Measurements from ENCODE around the gene GRM8. TPM values are rescaled to one million over a fixed set of nuclear protein-coding genes. Genes with fewer than 3 reads are reported as not detected.

The GRM8 gene
- total and polyA plus RNA-seq, 2 donors = 0.27 to 0.38 TPM

DNA sequence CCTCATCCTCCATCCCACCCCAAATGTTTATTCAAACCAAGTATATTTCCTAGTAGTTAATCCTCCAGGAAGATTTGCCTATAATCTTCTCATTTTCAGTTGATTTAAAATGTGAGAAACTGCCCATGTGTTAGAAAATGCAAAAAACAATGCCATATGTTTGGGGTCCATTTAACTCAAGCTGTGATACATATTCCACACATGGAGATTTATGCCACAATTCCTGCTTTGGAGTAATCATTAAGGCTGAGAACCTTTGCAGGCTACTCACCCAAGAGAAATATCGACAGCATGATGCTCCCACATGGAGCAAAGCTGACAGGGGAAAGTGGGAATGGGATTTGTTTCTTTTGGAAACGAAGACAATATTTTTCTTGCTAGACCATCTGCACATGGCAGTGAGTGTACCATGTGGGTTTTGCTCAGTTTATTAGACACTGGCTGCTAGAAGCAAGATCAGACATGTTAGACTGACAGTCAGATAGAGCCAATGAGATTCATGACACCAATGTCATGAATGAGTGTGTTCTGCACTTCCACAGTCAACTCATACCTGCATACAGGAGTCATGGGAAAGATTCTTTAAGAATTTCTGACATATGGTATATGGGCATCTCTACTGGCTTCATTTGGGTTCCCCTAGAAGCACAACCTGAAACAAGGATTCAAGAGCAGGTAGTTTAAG lies 3.4 kb upstream of the GRM8 start:
- Histone ChIP-seq H3K9me3 (ENCODE audit: control insufficient read depth in 2 of 2, insufficient read depth in 1 of 2, low read length in 1 of 2) (peaks cover 0 to 3% of the 10 kb centered on the region in 2 donors), H3K27me3 (ENCODE audit: control insufficient read depth in 2 of 2, insufficient read depth in 1 of 2, low read length in 1 of 2) (peaks cover 37 to 62% of the 10 kb centered on the region in 2 donors), H3K27ac (ENCODE audit: low read depth in 1 of 2, low read length in 1 of 2) (no peak overlapping the region), H3K4me3 (ENCODE audit: low read length in 2 of 2) (no peak overlapping the region), H3K36me3 (ENCODE audit: control insufficient read depth in 2 of 2, insufficient read depth in 2 of 2, low read length in 1 of 2) (no peaks in the 10 kb centered on the region), H3K4me1 (ENCODE audit: control insufficient read depth in 2 of 2, insufficient read depth in 2 of 2, low read length in 2 of 2) (peaks cover 4 to 14% of the 10 kb centered on the region in 2 donors)
- WGBS = 89% methylated on average over 2 of the region's 2 CpGs
- no peak for DNase-seq (ENCODE audit: low read depth in 6 of 9, low spot score in 9 of 9)

DNA sequence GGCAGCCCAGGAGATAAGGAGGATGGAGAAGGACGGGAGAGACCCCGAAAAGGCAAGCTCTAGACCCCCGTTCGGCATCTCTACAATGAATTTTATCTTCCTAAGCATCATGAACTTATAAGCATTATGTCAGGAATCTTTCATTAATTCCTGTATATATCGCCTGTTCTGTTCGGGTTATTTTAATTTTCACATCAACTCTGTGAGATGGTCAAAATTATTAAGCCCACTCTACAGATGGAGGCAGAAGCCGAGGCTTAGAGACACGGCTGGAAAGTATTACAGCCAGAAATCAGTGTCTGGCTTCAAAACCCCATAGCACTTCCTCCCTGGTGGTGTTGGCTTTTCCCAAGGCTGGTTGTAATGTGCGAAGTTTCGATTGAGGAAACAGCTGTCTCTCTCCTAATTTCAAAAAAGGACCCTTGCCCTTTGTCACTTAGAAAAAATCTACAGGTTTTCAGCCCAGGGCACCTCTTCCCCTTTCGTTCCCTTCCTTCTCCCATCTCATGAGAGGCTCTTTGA lies 1.5 kb upstream of the GRM8 start:
- 12% methylated on average over 11 of the region's 11 CpGs for WGBS
- Histone ChIP-seq H3K4me3 (ENCODE audit: low read length in 2 of 2) (no peak overlapping the region), H3K4me1 (ENCODE audit: control insufficient read depth in 2 of 2, insufficient read depth in 2 of 2, low read length in 2 of 2) (peaks cover 4 to 15% of the 10 kb centered on the region in 2 donors), H3K36me3 (ENCODE audit: control insufficient read depth in 2 of 2, insufficient read depth in 2 of 2, low read length in 1 of 2) (no peaks in the 10 kb centered on the region), H3K9me3 (ENCODE audit: control insufficient read depth in 2 of 2, insufficient read depth in 1 of 2, low read length in 1 of 2) (peaks cover 0 to 3% of the 10 kb centered on the region in 2 donors), H3K27me3 (ENCODE audit: control insufficient read depth in 2 of 2, insufficient read depth in 1 of 2, low read length in 1 of 2) (peaks cover 53 to 82% of the 10 kb centered on the region in 2 donors), H3K27ac (ENCODE audit: low read depth in 1 of 2, low read length in 1 of 2) (no peak overlapping the region)
- DNase-seq (ENCODE audit: low read depth in 6 of 9, low spot score in 9 of 9) = no peak

DNA sequence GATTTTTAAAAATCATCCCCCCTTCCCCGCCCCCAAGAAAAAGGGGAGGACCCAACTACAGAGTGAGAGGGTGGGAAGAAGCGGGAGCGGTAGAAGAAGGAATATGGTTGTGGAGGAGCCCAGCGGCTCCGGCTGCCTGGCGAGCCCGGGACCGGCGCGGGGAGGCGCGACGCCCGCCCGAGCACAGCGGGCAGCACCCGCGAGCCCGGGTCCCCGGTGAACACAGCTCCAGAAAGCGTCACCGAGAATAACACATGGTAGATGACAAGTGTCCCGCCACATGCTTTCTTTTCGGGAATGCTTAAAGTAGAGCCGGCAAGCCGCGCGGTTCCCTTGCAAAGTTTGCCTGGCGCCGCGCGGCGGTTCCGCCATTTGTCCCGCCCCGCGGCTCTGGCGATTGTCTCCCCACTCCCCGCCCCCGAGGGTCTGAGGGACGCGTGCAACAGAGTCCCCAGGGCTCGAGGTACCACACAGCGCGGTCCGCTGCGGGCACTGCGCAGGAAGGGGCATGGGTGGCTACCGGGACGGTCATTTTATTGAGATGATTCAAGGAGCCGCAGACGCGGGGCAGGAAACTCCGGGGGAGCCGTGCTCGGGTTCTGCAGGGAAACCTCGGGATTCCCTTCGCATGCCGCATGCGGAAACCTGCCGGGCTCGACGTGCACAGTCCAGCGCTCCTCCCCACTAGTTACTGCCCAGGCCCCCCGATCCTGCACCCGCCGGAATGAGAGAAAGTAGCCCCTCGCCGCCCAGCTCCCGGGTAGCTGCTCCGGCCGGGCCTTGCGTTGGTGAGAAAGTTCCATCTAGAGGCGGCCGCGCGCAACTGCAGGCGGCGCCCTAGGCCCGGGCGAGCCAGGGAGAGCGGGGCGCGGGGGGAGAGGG lies 781 bp upstream of the GRM8 start:
- H3K27ac ChIP-seq (ENCODE audit: low read depth in 1 of 2, low read length in 1 of 2) = no peak overlapping the region
- peaks cover 57 to 89% of the 10 kb centered on the region in 2 donors for H3K27me3 ChIP-seq (ENCODE audit: control insufficient read depth in 2 of 2, insufficient read depth in 1 of 2, low read length in 1 of 2)

DNA sequence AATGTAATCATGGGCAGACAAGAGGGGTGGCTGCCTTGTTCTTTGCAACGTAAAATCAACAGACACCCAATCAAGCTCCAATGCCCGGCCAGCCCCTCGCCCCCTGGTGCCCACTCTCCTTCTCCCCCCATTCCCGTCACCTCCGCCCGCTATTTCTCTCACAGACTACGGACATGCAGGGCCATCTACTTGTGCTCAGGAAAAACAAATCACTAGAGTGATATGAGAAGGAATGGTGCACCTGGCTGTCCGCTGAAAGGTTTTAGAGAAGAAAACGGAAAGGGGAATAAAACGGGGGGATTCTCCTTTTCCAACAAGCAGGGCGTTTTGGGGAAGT lies 396 bp downstream of the GRM8 start:
- Histone ChIP-seq H3K9me3 (ENCODE audit: control insufficient read depth in 2 of 2, insufficient read depth in 1 of 2, low read length in 1 of 2) (peaks cover 0 to 3% of the 10 kb centered on the region in 2 donors), H3K4me1 (ENCODE audit: control insufficient read depth in 2 of 2, insufficient read depth in 2 of 2, low read length in 2 of 2) (peaks cover 4 to 15% of the 10 kb centered on the region in 2 donors), H3K27ac (ENCODE audit: low read depth in 1 of 2, low read length in 1 of 2) (no peak overlapping the region), H3K4me3 (ENCODE audit: low read length in 2 of 2) (peak overlapping the region in 1 of 2 donors; percentile 55), H3K36me3 (ENCODE audit: control insufficient read depth in 2 of 2, insufficient read depth in 2 of 2, low read length in 1 of 2) (no peaks in the 10 kb centered on the region), H3K27me3 (ENCODE audit: control insufficient read depth in 2 of 2, insufficient read depth in 1 of 2, low read length in 1 of 2) (peaks cover 60 to 91% of the 10 kb centered on the region in 2 donors)
- no peak for DNase-seq (ENCODE audit: low read depth in 6 of 9, low spot score in 9 of 9)
- 2% methylated on average over 11 of the region's 11 CpGs for WGBS

More for the DNA sequence above, 781 bp upstream of the GRM8 start:
- Histone ChIP-seq H3K4me1 (ENCODE audit: control insufficient read depth in 2 of 2, insufficient read depth in 2 of 2, low read length in 2 of 2) (peaks cover 4 to 15% of the 10 kb centered on the region in 2 donors), H3K9me3 (ENCODE audit: control insufficient read depth in 2 of 2, insufficient read depth in 1 of 2, low read length in 1 of 2) (peaks cover 0 to 3% of the 10 kb centered on the region in 2 donors), H3K4me3 (ENCODE audit: low read length in 2 of 2) (peak overlapping the region; percentile 48 to 55), H3K36me3 (ENCODE audit: control insufficient read depth in 2 of 2, insufficient read depth in 2 of 2, low read length in 1 of 2) (no peaks in the 10 kb centered on the region)
- WGBS = 1% methylated on average over 84 of the region's 84 CpGs
- peak in 6 of 9 donors; percentile 10 to 56 (median 26) for DNase-seq (ENCODE audit: low read depth in 6 of 9, low spot score in 9 of 9)

DNA sequence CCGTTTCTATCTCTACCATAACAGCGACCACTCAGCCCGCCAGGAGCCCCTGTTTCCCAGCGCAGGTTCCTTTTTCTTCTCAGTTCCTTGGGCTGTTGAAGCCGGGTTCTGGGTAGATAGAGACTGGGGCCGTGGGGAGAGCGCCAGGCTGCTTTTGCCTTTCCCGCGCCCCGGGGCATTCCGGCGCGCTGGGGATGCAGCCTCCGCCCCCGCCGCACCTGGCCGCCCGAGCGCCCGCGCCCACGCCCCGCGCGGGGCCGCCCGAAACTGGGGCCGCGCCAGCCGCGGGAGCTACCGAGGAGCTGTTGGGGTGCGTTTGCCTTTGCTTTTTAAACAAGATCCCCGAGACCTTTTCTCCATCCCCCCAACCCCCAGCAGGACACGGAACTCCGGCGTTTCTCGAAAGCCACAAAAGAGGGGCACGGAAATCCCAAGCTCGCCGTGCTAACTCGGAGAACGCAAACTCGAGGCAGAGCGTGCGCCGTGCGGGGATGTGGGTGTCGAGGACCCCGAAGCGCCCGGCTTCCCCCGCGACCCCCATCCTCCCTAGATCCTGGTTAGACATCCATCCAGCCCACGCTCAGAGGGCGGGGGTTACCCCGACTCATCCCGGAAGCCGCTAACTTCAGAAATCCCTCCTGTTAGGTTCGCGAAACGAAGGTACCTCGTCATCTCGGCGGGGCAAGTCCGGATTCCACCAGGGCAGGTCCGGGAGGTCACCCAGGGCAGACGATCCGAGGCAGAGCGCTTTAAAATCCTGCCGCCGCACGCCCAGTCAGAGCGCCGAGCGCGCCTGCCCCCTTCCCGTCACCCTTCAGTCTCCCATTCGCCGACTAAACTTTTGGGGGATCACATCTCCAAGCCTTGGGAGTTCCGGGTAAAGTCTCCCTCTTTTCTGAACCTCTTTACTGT lies 1.0 kb downstream of the GRM8 start:
- H3K4me3 ChIP-seq (ENCODE audit: low read length in 2 of 2) = peak overlapping the region; percentile 10 to 21
- DNase-seq (ENCODE audit: low read depth in 6 of 9, low spot score in 9 of 9) = peak in 1 of 9 donors; percentile 2
- no peak overlapping the region for H3K27ac ChIP-seq (ENCODE audit: low read depth in 1 of 2, low read length in 1 of 2)
- peaks cover 4 to 15% of the 10 kb centered on the region in 2 donors for H3K4me1 ChIP-seq (ENCODE audit: control insufficient read depth in 2 of 2, insufficient read depth in 2 of 2, low read length in 2 of 2)
- peaks cover 60 to 89% of the 10 kb centered on the region in 2 donors for H3K27me3 ChIP-seq (ENCODE audit: control insufficient read depth in 2 of 2, insufficient read depth in 1 of 2, low read length in 1 of 2)
- no peaks in the 10 kb centered on the region for H3K36me3 ChIP-seq (ENCODE audit: control insufficient read depth in 2 of 2, insufficient read depth in 2 of 2, low read length in 1 of 2)
- 2% methylated on average over 81 of the region's 81 CpGs for WGBS
- peaks cover 0 to 3% of the 10 kb centered on the region in 2 donors for H3K9me3 ChIP-seq (ENCODE audit: control insufficient read depth in 2 of 2, insufficient read depth in 1 of 2, low read length in 1 of 2)

DNA sequence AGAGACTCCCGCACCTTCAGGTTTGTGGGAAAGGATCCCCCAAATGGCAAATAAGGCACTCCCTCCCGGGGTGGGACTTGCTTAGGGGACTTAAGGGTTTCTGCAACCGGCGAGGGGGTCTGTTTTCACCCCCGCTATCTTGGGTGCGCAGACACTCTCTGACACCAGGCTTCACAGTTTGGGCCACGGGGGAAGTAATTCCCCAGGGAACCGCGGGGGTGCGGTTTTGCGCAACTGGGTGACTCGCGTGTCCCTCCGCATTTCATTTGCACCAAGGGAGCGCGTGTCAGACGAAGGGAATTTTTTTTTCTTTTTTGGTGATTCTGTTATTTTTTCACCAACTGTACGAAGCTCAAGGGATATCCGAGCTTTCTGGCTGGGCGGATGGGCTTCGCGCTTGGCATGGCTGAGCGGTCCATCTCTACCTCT lies 1.7 kb downstream of the GRM8 start:
- Histone ChIP-seq H3K36me3 (ENCODE audit: control insufficient read depth in 2 of 2, insufficient read depth in 2 of 2, low read length in 1 of 2) (no peaks in the 10 kb centered on the region), H3K4me3 (ENCODE audit: low read length in 2 of 2) (no peak overlapping the region), H3K27me3 (ENCODE audit: control insufficient read depth in 2 of 2, insufficient read depth in 1 of 2, low read length in 1 of 2) (peaks cover 60 to 91% of the 10 kb centered on the region in 2 donors), H3K27ac (ENCODE audit: low read depth in 1 of 2, low read length in 1 of 2) (no peak overlapping the region), H3K9me3 (ENCODE audit: control insufficient read depth in 2 of 2, insufficient read depth in 1 of 2, low read length in 1 of 2) (peaks cover 0 to 3% of the 10 kb centered on the region in 2 donors), H3K4me1 (ENCODE audit: control insufficient read depth in 2 of 2, insufficient read depth in 2 of 2, low read length in 2 of 2) (peaks cover 4 to 15% of the 10 kb centered on the region in 2 donors)
- no peak for DNase-seq (ENCODE audit: low read depth in 6 of 9, low spot score in 9 of 9)
- WGBS = 9% methylated on average over 23 of the region's 23 CpGs

DNA sequence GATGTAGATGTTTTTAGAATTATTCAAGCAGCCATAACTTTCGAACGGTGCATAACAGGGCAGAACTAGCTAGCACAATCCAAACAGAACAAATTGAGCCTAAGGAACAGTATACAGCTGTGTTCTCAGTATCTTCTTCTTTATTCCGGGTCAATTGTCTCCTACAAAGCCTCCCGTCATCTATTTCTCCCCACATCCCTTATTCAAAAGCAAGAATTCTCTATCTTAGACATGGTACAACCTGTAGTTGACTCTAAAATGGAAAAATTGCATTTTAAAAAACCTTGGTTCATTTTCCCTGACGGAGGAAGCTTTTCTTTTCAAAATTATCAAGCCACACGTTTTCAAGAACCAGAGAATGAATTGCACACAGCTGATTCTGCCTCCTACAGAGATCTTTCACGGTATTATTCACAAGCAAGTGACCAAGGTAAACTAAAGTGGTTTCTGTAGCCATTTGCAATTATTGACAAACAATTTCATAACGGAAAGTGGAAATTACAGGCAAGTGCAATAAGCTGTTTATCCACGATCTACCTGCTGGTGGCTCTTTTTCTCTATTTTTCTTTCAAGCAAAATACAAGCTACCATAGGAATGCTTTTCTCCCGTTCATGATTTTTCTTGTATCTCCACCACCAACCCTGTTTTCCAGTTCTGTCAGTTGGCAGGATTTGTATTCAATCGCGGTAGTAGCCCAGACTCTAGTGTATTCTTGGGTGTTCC lies 2.3 kb downstream of the GRM8 start:
- Histone ChIP-seq H3K4me3 (ENCODE audit: low read length in 2 of 2) (no peak overlapping the region), H3K4me1 (ENCODE audit: control insufficient read depth in 2 of 2, insufficient read depth in 2 of 2, low read length in 2 of 2) (peaks cover 4 to 15% of the 10 kb centered on the region in 2 donors), H3K9me3 (ENCODE audit: control insufficient read depth in 2 of 2, insufficient read depth in 1 of 2, low read length in 1 of 2) (peaks cover 0 to 3% of the 10 kb centered on the region in 2 donors), H3K36me3 (ENCODE audit: control insufficient read depth in 2 of 2, insufficient read depth in 2 of 2, low read length in 1 of 2) (no peaks in the 10 kb centered on the region), H3K27me3 (ENCODE audit: control insufficient read depth in 2 of 2, insufficient read depth in 1 of 2, low read length in 1 of 2) (peaks cover 58 to 86% of the 10 kb centered on the region in 2 donors), H3K27ac (ENCODE audit: low read depth in 1 of 2, low read length in 1 of 2) (no peak overlapping the region)
- 20% methylated on average over 12 of the region's 12 CpGs for WGBS
- DNase-seq (ENCODE audit: low read depth in 6 of 9, low spot score in 9 of 9) = no peak

DNA sequence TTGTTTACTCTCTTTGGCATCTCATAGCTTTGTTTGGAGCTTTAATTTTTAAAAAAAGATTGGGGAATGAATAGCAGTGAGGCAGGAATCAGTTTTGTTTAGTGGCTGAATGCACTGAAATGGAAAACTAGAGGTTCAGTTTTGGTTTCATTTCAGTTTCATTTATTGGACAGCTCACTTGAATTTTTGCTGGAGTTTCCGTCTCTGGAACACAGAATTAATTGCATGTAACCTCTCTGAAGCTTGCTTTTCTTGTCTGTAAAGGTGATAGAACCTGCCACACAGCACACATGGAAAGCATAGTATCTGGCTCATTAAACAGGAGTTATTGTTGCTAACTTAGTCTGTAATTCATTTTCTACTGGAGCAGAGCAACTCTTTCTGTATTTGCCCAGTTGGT lies 7.1 kb downstream of the GRM8 start:
- 84% methylated on average over 1 of the region's 1 CpG for WGBS
- no peaks in the 10 kb centered on the region for H3K4me1 ChIP-seq (ENCODE audit: control insufficient read depth in 2 of 2, insufficient read depth in 2 of 2, low read length in 2 of 2)
- no peak overlapping the region for H3K27ac ChIP-seq (ENCODE audit: low read depth in 1 of 2, low read length in 1 of 2)
- peaks cover 19 to 42% of the 10 kb centered on the region in 2 donors for H3K27me3 ChIP-seq (ENCODE audit: control insufficient read depth in 2 of 2, insufficient read depth in 1 of 2, low read length in 1 of 2)
- H3K9me3 ChIP-seq (ENCODE audit: control insufficient read depth in 2 of 2, insufficient read depth in 1 of 2, low read length in 1 of 2) = no peaks in the 10 kb centered on the region
- DNase-seq (ENCODE audit: low read depth in 6 of 9, low spot score in 9 of 9) = no peak
- H3K36me3 ChIP-seq (ENCODE audit: control insufficient read depth in 2 of 2, insufficient read depth in 2 of 2, low read length in 1 of 2) = no peaks in the 10 kb centered on the region
- no peak overlapping the region for H3K4me3 ChIP-seq (ENCODE audit: low read length in 2 of 2)
